Fibroblast of villous mesenchyme (primary cell): ENCODE data around the gene MAPK7. TPM values are rescaled to one million over a fixed set of nuclear protein-coding genes. Genes with fewer than 3 reads are reported as not detected.

Source experiments
- DNase-seq: peaks from one replicate; pipeline ENCODE4 v3.0.0-alpha.2; 2010; ENCODE audit warnings: low read depth
- H3K4me3 ChIP-seq: 2 replicates; pipeline ENCODE4 v1.5.1; 2011; ENCODE audit warnings: low read depth, mild to moderate bottlenecking, low read length
- total RNA-seq: library from RNA; depleted of rRNA; stranded (reverse); fragments of >200 nt; gene quantifications from 2 replicates; pipeline ENCODE4 v1.2.3, GENCODE V29; 2012
- TF ChIP-seq, protein P1 (sequence below): IDR thresholded peaks from 2 replicates; pipeline ENCODE4 v1.5.1; 2012; ENCODE audit warnings: low read depth, mild to moderate bottlenecking, low read length; ENCODE audit not compliant: insufficient read depth

MAPK7 gene
- total RNA-seq, 1 donor = 14.7 TPM

DNA sequence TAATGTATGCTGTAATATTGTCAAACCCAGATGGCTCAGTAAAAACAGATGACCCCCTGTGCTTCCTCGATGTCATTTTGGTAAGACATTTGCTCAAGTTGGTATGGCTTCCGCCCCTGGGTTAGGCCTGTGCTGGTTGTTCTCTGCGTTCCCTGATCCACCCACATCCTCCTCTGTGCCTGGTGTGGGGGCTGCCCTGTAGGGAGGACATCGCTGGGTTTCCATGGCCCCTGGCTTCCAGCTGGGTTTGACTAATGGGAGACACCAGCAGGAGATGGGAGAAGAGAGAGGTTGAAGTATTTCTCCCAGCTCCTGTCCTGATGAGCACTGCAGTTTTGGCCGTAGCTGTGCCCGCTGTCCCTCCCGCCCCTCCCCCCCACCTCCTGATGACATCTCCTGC is 13.1 kb downstream of the MAPK7 start:
- DNase-seq = no peak
- no peak overlapping the region for H3K4me3 ChIP-seq
- TF ChIP-seq, protein P1, sequence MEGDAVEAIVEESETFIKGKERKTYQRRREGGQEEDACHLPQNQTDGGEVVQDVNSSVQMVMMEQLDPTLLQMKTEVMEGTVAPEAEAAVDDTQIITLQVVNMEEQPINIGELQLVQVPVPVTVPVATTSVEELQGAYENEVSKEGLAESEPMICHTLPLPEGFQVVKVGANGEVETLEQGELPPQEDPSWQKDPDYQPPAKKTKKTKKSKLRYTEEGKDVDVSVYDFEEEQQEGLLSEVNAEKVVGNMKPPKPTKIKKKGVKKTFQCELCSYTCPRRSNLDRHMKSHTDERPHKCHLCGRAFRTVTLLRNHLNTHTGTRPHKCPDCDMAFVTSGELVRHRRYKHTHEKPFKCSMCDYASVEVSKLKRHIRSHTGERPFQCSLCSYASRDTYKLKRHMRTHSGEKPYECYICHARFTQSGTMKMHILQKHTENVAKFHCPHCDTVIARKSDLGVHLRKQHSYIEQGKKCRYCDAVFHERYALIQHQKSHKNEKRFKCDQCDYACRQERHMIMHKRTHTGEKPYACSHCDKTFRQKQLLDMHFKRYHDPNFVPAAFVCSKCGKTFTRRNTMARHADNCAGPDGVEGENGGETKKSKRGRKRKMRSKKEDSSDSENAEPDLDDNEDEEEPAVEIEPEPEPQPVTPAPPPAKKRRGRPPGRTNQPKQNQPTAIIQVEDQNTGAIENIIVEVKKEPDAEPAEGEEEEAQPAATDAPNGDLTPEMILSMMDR = no peak

DNA sequence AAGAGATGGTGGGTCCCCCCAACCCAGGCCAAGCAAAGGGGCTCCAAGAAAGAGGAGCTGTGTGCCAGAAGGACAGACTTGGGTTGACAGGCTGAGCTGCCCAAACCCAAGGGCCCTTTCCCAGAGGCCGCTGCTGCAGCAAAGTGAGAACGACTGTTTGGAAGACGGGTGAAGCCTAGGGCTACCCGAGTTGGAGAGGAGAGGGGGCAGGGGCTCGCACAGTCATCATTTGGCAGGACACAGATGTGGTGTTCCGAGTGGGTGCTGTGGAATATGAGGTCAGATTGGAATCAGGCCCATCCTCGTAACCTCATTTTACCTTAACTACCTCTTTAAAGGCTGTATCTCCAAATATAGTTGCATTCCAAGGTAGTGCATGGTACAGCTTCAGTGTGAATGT is 14.0 kb downstream of the MAPK7 start:
- DNase-seq = no peak
- H3K4me3 ChIP-seq = no peak overlapping the region
- TF ChIP-seq, protein P1 = no peak

DNA sequence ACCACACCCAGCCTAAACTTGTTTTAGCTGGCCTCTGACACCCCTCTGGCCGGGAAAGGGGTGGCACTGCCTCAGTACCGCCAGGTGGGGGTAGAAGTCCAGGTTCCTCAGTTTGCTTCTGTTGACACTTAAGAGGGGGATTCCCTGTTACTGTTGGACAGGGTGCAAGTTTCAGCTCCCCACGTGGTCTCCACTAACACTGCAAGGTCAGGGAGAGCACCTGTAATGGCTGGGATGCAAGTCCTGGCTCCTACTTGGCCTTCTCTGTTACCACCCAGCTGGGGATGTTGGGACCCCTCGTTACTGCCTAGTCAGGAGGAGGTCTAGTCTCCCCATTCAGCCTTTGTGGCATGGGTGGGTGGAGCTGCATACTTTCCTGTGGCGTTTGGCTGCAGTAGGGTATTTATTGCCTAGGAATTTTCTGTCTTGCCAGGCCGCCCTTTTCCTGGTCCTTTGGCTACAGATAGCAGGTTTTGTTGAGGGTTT is 19.3 kb downstream of the MAPK7 start:
- H3K4me3 ChIP-seq = no peak overlapping the region
- TF ChIP-seq, protein P1 = no peak
- DNase-seq = no peak

DNA sequence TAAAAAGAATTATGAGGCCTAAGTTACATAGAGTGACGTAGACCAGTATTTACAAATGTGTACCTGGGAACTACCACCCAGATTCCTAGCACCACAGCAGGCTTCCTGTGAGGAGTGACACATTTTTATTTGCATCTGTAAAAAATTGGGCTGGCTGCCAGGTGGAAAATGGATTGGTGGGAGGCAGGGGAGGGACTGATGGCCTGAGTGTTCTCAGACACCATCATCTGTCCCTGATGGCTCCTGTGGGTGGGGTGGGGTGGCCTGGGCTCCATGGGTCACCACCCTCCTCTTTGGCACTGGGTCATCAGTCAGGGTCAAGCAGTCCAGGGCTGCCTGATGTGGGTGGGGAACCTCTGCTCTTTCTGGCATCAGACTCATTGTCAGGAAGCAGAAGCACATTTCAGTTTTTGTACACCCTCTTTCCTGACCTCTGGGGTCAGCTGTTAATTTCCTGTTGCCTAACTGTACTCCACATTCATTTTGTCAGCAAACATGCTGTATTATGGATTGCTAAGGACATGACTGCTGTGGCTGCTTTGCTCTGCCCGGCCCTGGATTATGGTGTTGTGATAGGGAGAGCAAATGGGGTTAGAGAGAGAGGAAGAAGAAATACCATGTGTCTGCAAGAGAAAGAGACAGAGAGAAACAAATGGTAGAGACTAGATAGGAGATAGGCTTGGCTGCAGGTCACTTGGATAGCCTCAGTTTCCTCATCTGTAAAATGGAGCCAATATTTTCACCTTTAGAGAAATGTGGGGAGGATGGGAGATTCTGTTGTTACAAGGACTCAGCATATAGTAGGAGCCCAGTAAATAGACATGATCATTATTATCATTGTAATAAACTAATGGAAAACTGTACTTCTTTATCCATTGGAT is 20.2 kb downstream of the MAPK7 start:
- DNase-seq = peak; percentile 91
- no peak overlapping the region for H3K4me3 ChIP-seq
- TF ChIP-seq, protein P1 = no peak

DNA sequence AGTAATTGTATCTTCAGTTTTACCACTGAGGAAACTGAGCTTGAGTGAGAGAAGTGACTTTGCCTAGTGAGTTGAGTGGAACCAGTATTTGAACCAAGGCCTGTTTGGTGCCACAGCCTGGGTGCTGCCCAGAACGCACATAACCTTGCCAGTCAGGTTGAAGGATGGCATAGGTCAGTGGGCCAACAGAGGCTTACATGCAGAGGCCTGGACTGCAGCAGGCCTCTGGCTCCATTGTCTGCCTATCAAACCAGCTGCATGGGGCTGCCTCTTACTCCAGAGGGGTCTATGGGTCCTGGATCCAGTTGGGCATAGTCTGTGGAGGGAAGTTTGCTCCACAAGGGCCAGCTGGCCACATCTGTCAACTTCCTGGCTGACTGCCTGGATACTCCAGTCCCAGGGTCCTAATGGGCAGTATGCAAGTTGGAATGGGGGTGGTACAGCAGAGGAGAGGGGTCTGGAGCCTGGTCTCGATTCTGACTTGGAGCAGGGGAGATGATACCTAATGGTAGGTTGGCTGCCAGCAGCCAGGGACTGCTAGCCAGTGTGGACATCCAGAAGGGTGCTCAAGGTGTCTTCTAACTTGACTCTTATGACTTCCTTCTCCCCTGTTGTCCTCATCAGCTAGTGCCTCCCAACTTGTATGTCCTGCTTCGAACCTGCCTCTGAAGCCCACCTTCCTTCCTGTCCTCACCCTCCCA is 21.6 kb downstream of the MAPK7 start:
- TF ChIP-seq, protein P1 = no peak
- no peak for DNase-seq

DNA sequence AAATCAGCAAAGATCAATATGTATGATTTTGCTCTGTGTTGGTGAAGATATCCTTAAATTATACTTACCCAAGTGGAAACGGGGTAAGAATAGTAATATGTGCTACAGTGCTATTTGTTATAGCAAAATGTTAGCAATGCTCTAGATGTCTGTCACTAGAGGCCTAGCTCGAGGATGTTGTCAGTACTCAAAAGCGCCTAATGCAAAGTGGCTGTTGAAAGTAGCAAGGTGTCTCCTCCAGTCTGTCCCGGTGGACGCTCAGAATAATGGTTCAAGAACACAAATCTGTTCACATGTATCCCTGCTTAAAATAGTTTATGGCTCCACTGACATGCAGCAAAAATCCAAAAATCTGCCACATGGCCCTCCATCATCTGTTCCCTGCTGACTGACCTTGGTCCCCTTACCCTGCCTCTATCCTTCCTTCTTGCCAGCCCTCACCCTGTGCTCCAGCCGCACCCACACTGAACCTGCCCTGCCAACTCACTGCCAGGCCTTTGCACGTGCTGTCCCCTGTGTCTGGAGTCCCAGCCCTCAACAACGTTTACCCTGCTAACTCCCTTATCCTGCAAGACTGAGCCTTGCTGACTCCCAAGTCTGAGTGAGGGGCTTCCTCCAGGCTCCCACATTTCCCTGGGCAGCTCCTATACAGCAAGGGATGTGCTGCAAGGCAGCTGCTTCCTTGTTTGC is 23.2 kb downstream of the MAPK7 start:
- no peak overlapping the region for H3K4me3 ChIP-seq
- no peak for DNase-seq
- TF ChIP-seq, protein P1 = no peak

More for the DNA sequence above, 21.6 kb downstream of the MAPK7 start:
- H3K4me3 ChIP-seq = no peak overlapping the region
